HepG2 (cell line): Measurements from ENCODE around the gene ZNF860.
"Not testable (repeated sequence)": the region's sequence is repeated elsewhere in the genome, so short reads cannot be mapped to it uniquely, and the experiment has no call there.

Source experiments
- EP300 ChIP-seq, 3 experiments: sonication (generic) in 1 of 3; formaldehyde crosslinking in 1 of 3; IDR thresholded peaks; 2 replicates each; pipeline versions ENCODE4 v1.5.1 to v1.6.1; 2011 to 2020; ENCODE audit warnings: low read depth in 2 of 3, low read length in 2 of 3, borderline replicate concordance in 1 of 3, improper control_type of control experiment in 1 of 3, mild to moderate bottlenecking in 1 of 3, missing genetic modification reagents in 1 of 3, moderate library complexity in 1 of 3
- FOXP4 ChIP-seq: sonication (generic); formaldehyde crosslinking; IDR thresholded peaks from 2 replicates; pipeline ENCODE4 v1.4.0; 2020; ENCODE audit warnings: missing genetic modification reagents
- HDAC6 ChIP-seq: fragments of 200-600 bp; sonication (generic); IDR thresholded peaks from 2 replicates; pipeline ENCODE4 v1.7.0; 2017; ENCODE audit warnings: mild to moderate bottlenecking, antibody characterized with exemption, low read length, low read depth
- KAT7 ChIP-seq: IDR thresholded peaks from 2 replicates; pipeline ENCODE4 v1.6.1; 2018; ENCODE audit warnings: borderline replicate concordance, missing compliant biosample characterization
- MAFF ChIP-seq: IDR thresholded peaks from 2 replicates; pipeline ENCODE4 v1.6.1; 2011; ENCODE audit warnings: low read depth, low read length, improper control_type of control experiment
- MAFK ChIP-seq, 2 experiments: IDR thresholded peaks in 1 of 2; conservative IDR thresholded peaks in 1 of 2; 2 replicates each; pipeline ENCODE4 v1.6.1; 2011; ENCODE audit warnings: improper control_type of control experiment in 2 of 2, low read length in 2 of 2
- MYC ChIP-seq: sonication (generic); formaldehyde crosslinking; IDR thresholded peaks from 2 replicates; pipeline ENCODE4 v1.9.0; 2021; ENCODE audit warnings: missing genetic modification reagents, borderline replicate concordance
- POLR2A ChIP-seq, 2 experiments: IDR thresholded peaks; 2 replicates each; pipeline ENCODE4 v1.6.1; 2011; ENCODE audit warnings: low read depth in 2 of 2, low read length in 2 of 2, mild to moderate bottlenecking in 1 of 2, moderate library complexity in 1 of 2; ENCODE audit not compliant: insufficient read depth in 1 of 2
- ZBTB21 ChIP-seq: sonication (generic); formaldehyde crosslinking; IDR thresholded peaks from 2 replicates; pipeline ENCODE4 v1.4.0; 2020; ENCODE audit warnings: missing genetic modification reagents
- ZNF761 ChIP-seq: sonication (generic); formaldehyde crosslinking; conservative IDR thresholded peaks from 2 replicates; pipeline ENCODE4 v1.4.0; 2020; ENCODE audit warnings: mild to moderate bottlenecking, missing genetic modification reagents
- TF ChIP-seq, protein P1 (sequence below): sonication (generic); formaldehyde crosslinking; IDR thresholded peaks from 2 replicates; pipeline ENCODE4 v1.4.0; 2020; ENCODE audit warnings: mild to moderate bottlenecking, missing genetic modification reagents

- TF ChIP-seq ZBTB21 (CRISPR knock-in tag); ZNF761 (CRISPR knock-in tag); KAT7; EP300 (IDR thresholded peaks at IDR 0.05; ENCODE audit: low read depth in 2 of 2, low read length in 2 of 2); EP300 (CRISPR knock-in tag; IDR thresholded peaks at IDR 0.05; ENCODE audit: borderline replicate concordance); HDAC6; MAFF; FOXP4 (CRISPR knock-in tag); MYC (CRISPR knock-in tag); MAFK (conservative IDR thresholded peaks at IDR 0.05 in 1 of 2, IDR thresholded peaks at IDR 0.05 in 1 of 2; ENCODE audit: low read length in 2 of 2); POLR2A (IDR thresholded peaks at IDR 0.05; ENCODE audit: insufficient read depth in 1 of 2, low read depth in 2 of 2, low read length in 2 of 2): not testable (repeated sequence)
- TF ChIP-seq, protein P1, sequence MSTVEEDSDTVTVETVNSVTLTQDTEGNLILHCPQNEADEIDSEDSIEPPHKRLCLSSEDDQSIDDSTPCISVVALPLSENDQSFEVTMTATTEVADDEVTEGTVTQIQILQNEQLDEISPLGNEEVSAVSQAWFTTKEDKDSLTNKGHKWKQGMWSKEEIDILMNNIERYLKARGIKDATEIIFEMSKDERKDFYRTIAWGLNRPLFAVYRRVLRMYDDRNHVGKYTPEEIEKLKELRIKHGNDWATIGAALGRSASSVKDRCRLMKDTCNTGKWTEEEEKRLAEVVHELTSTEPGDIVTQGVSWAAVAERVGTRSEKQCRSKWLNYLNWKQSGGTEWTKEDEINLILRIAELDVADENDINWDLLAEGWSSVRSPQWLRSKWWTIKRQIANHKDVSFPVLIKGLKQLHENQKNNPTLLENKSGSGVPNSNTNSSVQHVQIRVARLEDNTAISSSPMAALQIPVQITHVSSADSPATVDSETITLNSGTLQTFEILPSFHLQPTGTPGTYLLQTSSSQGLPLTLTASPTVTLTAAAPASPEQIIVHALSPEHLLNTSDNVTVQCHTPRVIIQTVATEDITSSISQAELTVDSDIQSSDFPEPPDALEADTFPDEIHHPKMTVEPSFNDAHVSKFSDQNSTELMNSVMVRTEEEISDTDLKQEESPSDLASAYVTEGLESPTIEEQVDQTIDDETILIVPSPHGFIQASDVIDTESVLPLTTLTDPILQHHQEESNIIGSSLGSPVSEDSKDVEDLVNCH, result not testable (repeated sequence)
Measured at GRCh38 chr3:31995026-31995425, 13.5 kb downstream of the ZNF860 start.
